Measurements from ENCODE around the gene MFAP4. TPM values are rescaled to one million over a fixed set of nuclear protein-coding genes. Genes with fewer than 3 reads are reported as not detected.

Gene MFAP4
- total RNA-seq, 1 experiment from 2014 or later = 0.52 TPM

DNA sequence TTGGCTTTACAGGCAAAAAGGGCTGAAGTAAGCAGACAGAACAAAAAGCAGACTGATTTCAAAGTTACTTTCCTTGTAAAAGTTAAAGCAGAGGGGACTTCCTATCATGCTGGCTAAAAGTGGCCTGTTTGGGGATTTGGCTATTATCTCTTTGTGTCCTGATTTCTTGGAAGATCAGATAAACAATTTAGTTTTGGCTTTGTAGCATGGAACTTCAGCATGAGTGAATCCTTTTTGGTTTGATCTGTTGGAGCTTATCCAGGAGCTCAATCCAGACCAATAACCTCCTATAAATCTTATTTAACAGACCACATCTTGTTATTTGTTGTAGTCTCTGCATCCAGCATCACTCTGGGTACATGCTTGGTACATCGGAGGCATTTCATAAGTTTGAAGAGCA is 15.2 kb upstream of the MFAP4 start:
- Histone ChIP-seq H3K9me2 (ENCODE audit: insufficient read depth) (no peaks in the 10 kb centered on the region), H3K27me3 (ENCODE audit: insufficient read depth, low read length) (no peaks in the 10 kb centered on the region), H3K9ac (ENCODE audit: low read length) (no peak overlapping the region), H3K4me2 (ENCODE audit: low read length) (no peak overlapping the region), H3K4me3 (replicated peaks in 1 of 2; ENCODE audit: low read depth in 1 of 2, low read length in 2 of 2) (no peak overlapping the region), H4K20me1 (ENCODE audit: insufficient read depth) (no peaks in the 10 kb centered on the region), H3K4me1 (ENCODE audit: control insufficient read depth in 1 of 2, insufficient read depth in 2 of 2, low read length in 2 of 2) (peaks cover 14 to 16% of the 10 kb centered on the region in 2 experiments), H3K27ac (ENCODE audit: low read depth, low read length) (no peak overlapping the region), H3K9me3 (ENCODE audit: control insufficient read depth in 1 of 2, insufficient read depth in 1 of 2, low read depth in 1 of 2, low read length in 2 of 2) (no peaks in the 10 kb centered on the region), H2AFZ (ENCODE audit: low read depth, low read length, poor library complexity, severe bottlenecking) (no peak overlapping the region), H3K79me2 (ENCODE audit: insufficient read depth, low read length) (no peaks in the 10 kb centered on the region), H3K36me3 (ENCODE audit: control insufficient read depth in 1 of 2, insufficient read depth in 2 of 2, low read length in 2 of 2) (no peaks in the 10 kb centered on the region)
- TF ChIP-seq, protein P1, sequence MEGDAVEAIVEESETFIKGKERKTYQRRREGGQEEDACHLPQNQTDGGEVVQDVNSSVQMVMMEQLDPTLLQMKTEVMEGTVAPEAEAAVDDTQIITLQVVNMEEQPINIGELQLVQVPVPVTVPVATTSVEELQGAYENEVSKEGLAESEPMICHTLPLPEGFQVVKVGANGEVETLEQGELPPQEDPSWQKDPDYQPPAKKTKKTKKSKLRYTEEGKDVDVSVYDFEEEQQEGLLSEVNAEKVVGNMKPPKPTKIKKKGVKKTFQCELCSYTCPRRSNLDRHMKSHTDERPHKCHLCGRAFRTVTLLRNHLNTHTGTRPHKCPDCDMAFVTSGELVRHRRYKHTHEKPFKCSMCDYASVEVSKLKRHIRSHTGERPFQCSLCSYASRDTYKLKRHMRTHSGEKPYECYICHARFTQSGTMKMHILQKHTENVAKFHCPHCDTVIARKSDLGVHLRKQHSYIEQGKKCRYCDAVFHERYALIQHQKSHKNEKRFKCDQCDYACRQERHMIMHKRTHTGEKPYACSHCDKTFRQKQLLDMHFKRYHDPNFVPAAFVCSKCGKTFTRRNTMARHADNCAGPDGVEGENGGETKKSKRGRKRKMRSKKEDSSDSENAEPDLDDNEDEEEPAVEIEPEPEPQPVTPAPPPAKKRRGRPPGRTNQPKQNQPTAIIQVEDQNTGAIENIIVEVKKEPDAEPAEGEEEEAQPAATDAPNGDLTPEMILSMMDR (IDR thresholded peaks at IDR 0.05 in 2 of 3, conservative IDR thresholded peaks at IDR 0.05 in 1 of 3; ENCODE audit: borderline replicate concordance in 1 of 3, insufficient read depth in 1 of 3, low read depth in 2 of 3, low read length in 2 of 3) = no peak
- no peak for TF ChIP-seq RAD21 (IDR thresholded peaks at IDR 0.05; ENCODE audit: low read depth)
- TF ChIP-seq, protein P2, sequence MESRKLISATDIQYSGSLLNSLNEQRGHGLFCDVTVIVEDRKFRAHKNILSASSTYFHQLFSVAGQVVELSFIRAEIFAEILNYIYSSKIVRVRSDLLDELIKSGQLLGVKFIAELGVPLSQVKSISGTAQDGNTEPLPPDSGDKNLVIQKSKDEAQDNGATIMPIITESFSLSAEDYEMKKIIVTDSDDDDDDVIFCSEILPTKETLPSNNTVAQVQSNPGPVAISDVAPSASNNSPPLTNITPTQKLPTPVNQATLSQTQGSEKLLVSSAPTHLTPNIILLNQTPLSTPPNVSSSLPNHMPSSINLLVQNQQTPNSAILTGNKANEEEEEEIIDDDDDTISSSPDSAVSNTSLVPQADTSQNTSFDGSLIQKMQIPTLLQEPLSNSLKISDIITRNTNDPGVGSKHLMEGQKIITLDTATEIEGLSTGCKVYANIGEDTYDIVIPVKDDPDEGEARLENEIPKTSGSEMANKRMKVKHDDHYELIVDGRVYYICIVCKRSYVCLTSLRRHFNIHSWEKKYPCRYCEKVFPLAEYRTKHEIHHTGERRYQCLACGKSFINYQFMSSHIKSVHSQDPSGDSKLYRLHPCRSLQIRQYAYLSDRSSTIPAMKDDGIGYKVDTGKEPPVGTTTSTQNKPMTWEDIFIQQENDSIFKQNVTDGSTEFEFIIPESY (IDR thresholded peaks at IDR 0.05; ENCODE audit: extremely low read depth, insufficient replicate concordance, low read length) = no peak
- no peak for TF ChIP-seq ELF1 (IDR thresholded peaks at IDR 0.05; ENCODE audit: borderline replicate concordance, low read depth)
- no peak for TF ChIP-seq TCF7L2 (IDR thresholded peaks at IDR 0.05; ENCODE audit: borderline replicate concordance, extremely low read depth, insufficient read depth, insufficient read length)
- POLR2A ChIA-PET = no interaction called here
- CTCF ChIA-PET = interaction anchor here (1.5 kb wide), 1 partner anchor 361 kb away, joined by 3 read pairs; no protein-coding TSS in a partner anchor
- RAD21 ChIA-PET (ENCODE audit: low non-redundant PET in 1 of 2, low total read pairs in 2 of 2, uncharacterized antibody in 2 of 2, unreplicated experiment in 2 of 2) = no interaction called here
- no peak for ATAC-seq
- intact Hi-C loops (cut with micrococcal nuclease) = no loop called here
- no TSS peak for BruUV-seq (replicated peaks)
- DNase-seq (ENCODE audit: low read depth, low spot score) = no peak
